ENCODE results near the gene APCDD1.

GRCh38 chr18:10409041-10409440, 45.4 kb upstream of the APCDD1 start:
- TF ChIP-seq, protein P1, sequence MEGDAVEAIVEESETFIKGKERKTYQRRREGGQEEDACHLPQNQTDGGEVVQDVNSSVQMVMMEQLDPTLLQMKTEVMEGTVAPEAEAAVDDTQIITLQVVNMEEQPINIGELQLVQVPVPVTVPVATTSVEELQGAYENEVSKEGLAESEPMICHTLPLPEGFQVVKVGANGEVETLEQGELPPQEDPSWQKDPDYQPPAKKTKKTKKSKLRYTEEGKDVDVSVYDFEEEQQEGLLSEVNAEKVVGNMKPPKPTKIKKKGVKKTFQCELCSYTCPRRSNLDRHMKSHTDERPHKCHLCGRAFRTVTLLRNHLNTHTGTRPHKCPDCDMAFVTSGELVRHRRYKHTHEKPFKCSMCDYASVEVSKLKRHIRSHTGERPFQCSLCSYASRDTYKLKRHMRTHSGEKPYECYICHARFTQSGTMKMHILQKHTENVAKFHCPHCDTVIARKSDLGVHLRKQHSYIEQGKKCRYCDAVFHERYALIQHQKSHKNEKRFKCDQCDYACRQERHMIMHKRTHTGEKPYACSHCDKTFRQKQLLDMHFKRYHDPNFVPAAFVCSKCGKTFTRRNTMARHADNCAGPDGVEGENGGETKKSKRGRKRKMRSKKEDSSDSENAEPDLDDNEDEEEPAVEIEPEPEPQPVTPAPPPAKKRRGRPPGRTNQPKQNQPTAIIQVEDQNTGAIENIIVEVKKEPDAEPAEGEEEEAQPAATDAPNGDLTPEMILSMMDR (IDR thresholded peaks at IDR 0.05): no peak
- TF ChIP-seq POLR2A (IDR thresholded peaks at IDR 0.05): no peak

Measured in thyroid gland (tissue), 4 donors.